ENCODE results near the gene NAPEPLD.

Gene NAPEPLD

DNA sequence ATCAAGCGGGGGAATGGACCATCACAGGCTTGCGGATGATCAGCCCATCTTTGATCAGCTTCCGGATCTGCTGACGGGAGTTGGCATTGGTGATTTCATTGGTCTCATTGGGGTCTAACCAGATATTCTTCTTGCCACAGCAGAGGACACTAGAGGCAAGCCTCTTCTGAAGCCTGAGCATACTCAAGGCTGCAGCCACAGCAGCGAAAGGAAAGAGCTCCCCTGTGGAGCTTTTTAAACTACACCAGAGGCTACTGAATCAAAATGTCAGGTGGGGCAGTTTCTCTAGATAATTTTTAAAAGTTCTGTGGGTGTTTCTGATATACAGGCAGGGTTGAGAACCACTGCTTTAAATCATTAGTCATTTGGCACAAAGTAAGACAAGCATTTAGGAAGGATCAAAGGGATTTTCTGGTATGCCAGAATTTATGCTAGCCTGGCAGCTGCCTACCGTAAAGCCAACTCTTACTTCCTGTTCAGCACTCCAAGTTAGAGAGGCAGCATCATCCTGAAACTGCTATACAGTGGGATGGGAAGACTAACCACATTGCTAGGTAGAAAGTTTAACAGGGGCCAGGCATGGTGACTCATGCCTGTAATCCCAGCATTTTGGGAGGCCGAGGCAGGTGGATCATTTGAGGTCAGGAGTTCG is 7.0 kb downstream of the NAPEPLD start:
- no peak overlapping the region for H4K8ac ChIP-seq (ENCODE audit: low read depth, low read length)
- no CpG with 5 or more reads among the region's 8 CpGs for WGBS (ENCODE audit: extremely low coverage, insufficient coverage, low lambda C conversion rate)
- H2BK5ac ChIP-seq (ENCODE audit: low read length): no peak overlapping the region
- peaks cover 2% of the 10 kb centered on the region for H3K79me1 ChIP-seq (ENCODE audit: low read length)
- no peak for DNase-seq
- no peak overlapping the region for H3K18ac ChIP-seq (ENCODE audit: low read length)
- no peak overlapping the region for H3K4me2 ChIP-seq (ENCODE audit: low read length)
- no peaks in the 10 kb centered on the region for H3K36me3 ChIP-seq (ENCODE audit: control insufficient read depth, insufficient read depth, low read length)
- H2BK120ac ChIP-seq (ENCODE audit: low read depth, low read length): no peak overlapping the region
- H3K4ac ChIP-seq (ENCODE audit: low read depth, low read length): no peak overlapping the region
- no peak overlapping the region for H2AK5ac ChIP-seq (ENCODE audit: low read length)
- no peak overlapping the region for H4K5ac ChIP-seq (ENCODE audit: low read length)
- no peak overlapping the region for H3K9ac ChIP-seq (ENCODE audit: low read length)
- H3K79me2 ChIP-seq (ENCODE audit: control insufficient read depth, insufficient read depth, low read length): peaks cover 6% of the 10 kb centered on the region
- peaks cover 3% of the 10 kb centered on the region for H3K4me1 ChIP-seq (ENCODE audit: control insufficient read depth, low read depth, low read length)
- no peaks in the 10 kb centered on the region for H3K27me3 ChIP-seq (ENCODE audit: insufficient read depth, low read length, poor library complexity)
- H2BK15ac ChIP-seq (replicated peaks; ENCODE audit: low read depth): no peak overlapping the region
- no peak overlapping the region for H3K23ac ChIP-seq (ENCODE audit: low read length)
- H3K27ac ChIP-seq (ENCODE audit: low read depth, low read length): no peak overlapping the region
- no peak overlapping the region for H3K56ac ChIP-seq (ENCODE audit: low read length)
- no peak overlapping the region for H3K4me3 ChIP-seq (ENCODE audit: low read length)

DNA sequence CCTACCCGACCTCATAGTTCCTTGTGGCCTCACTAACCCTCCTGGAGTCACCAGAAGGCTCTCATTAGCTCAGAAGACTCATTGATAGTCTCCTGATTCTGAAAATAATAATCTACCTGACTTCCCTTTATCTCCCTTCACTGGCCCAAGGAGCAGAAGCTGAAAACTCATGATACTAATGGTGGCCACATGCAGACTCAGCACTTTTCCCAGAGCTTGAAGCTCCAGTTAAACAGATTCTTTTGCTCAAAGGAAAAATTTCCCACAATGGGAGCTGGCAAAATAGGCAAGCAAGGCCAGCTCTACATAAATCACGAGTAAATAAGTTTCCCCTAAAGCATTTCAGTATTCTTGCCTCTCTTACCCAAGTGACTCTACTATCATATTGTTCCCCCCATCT is 8.2 kb downstream of the NAPEPLD start:
- no peak overlapping the region for H3K4me2 ChIP-seq (ENCODE audit: low read length)
- H4K5ac ChIP-seq (ENCODE audit: low read length): no peak overlapping the region
- H3K23ac ChIP-seq (ENCODE audit: low read length): no peak overlapping the region
- no peaks in the 10 kb centered on the region for H3K36me3 ChIP-seq (ENCODE audit: control insufficient read depth, insufficient read depth, low read length)
- peaks cover 2% of the 10 kb centered on the region for H3K79me2 ChIP-seq (ENCODE audit: control insufficient read depth, insufficient read depth, low read length)
- no peak overlapping the region for H2AK5ac ChIP-seq (ENCODE audit: low read length)
- H3K27ac ChIP-seq (ENCODE audit: low read depth, low read length): no peak overlapping the region
- H3K18ac ChIP-seq (ENCODE audit: low read length): no peak overlapping the region
- no peak overlapping the region for H3K4me3 ChIP-seq (ENCODE audit: low read length)
- no peak overlapping the region for H3K56ac ChIP-seq (ENCODE audit: low read length)
- no peak overlapping the region for H2BK15ac ChIP-seq (replicated peaks; ENCODE audit: low read depth)
- DNase-seq: no peak
- no CpG with 5 or more reads among the region's 2 CpGs for WGBS (ENCODE audit: extremely low coverage, insufficient coverage, low lambda C conversion rate)
- no peak overlapping the region for H3K9ac ChIP-seq (ENCODE audit: low read length)
- no peaks in the 10 kb centered on the region for H3K4me1 ChIP-seq (ENCODE audit: control insufficient read depth, low read depth, low read length)
- no peak overlapping the region for H2BK120ac ChIP-seq (ENCODE audit: low read depth, low read length)
- no peak overlapping the region for H2BK5ac ChIP-seq (ENCODE audit: low read length)
- no peak overlapping the region for H3K4ac ChIP-seq (ENCODE audit: low read depth, low read length)
- no peak overlapping the region for H4K8ac ChIP-seq (ENCODE audit: low read depth, low read length)
- H3K79me1 ChIP-seq (ENCODE audit: low read length): peaks cover 2% of the 10 kb centered on the region
- H3K27me3 ChIP-seq (ENCODE audit: insufficient read depth, low read length, poor library complexity): no peaks in the 10 kb centered on the region

DNA sequence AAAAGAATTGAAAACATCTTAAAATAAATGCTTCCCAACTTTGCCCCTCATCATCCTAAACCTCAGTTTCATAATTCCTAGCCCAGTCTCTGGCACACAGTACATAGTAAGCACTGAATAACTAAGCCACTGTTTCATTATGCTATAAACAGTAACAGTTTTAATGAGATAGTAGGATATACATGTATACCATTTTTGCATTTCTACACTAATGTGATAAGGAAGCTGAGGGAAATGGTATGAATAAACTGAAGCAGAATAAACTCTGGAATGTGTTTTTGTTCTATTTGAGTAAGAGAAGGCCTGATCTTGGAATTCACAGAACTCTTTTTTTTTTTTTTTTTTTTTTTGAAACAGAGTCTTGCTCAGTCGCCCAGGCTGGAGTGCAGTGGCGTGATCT is 8.8 kb downstream of the NAPEPLD start:
- Histone ChIP-seq H3K4me1 (ENCODE audit: control insufficient read depth, low read depth, low read length) (no peaks in the 10 kb centered on the region), H3K23ac (ENCODE audit: low read length) (no peak overlapping the region), H2BK5ac (ENCODE audit: low read length) (no peak overlapping the region), H2BK120ac (ENCODE audit: low read depth, low read length) (no peak overlapping the region), H4K8ac (ENCODE audit: low read depth, low read length) (no peak overlapping the region), H3K79me1 (ENCODE audit: low read length) (no peaks in the 10 kb centered on the region), H2AK5ac (ENCODE audit: low read length) (no peak overlapping the region), H3K79me2 (ENCODE audit: control insufficient read depth, insufficient read depth, low read length) (no peaks in the 10 kb centered on the region), H3K4ac (ENCODE audit: low read depth, low read length) (no peak overlapping the region), H4K5ac (ENCODE audit: low read length) (no peak overlapping the region), H3K36me3 (ENCODE audit: control insufficient read depth, insufficient read depth, low read length) (no peaks in the 10 kb centered on the region), H3K4me3 (ENCODE audit: low read length) (no peak overlapping the region), H2BK15ac (replicated peaks; ENCODE audit: low read depth) (no peak overlapping the region), H3K56ac (ENCODE audit: low read length) (no peak overlapping the region), H3K27ac (ENCODE audit: low read depth, low read length) (no peak overlapping the region), H3K9ac (ENCODE audit: low read length) (no peak overlapping the region), H3K4me2 (ENCODE audit: low read length) (no peak overlapping the region), H3K18ac (ENCODE audit: low read length) (no peak overlapping the region), H3K27me3 (ENCODE audit: insufficient read depth, low read length, poor library complexity) (no peaks in the 10 kb centered on the region)
- no CpG with 5 or more reads among the region's 2 CpGs for WGBS (ENCODE audit: extremely low coverage, insufficient coverage, low lambda C conversion rate)
- DNase-seq: no peak

GRCh38 chr7:103134836-103135554 is 13.9 kb downstream of the NAPEPLD start:
- H3K27ac ChIP-seq (ENCODE audit: low read depth, low read length): no peak overlapping the region
- H2AK5ac ChIP-seq (ENCODE audit: low read length): no peak overlapping the region
- H3K4me3 ChIP-seq (ENCODE audit: low read length): no peak overlapping the region
- no peak overlapping the region for H3K4ac ChIP-seq (ENCODE audit: low read depth, low read length)
- no peak overlapping the region for H3K4me2 ChIP-seq (ENCODE audit: low read length)
- H4K8ac ChIP-seq (ENCODE audit: low read depth, low read length): no peak overlapping the region
- peaks cover 5% of the 10 kb centered on the region for H3K79me1 ChIP-seq (ENCODE audit: low read length)
- no peak overlapping the region for H2BK5ac ChIP-seq (ENCODE audit: low read length)
- H3K79me2 ChIP-seq (ENCODE audit: control insufficient read depth, insufficient read depth, low read length): no peaks in the 10 kb centered on the region
- no peak overlapping the region for H2BK15ac ChIP-seq (replicated peaks; ENCODE audit: low read depth)
- H2BK120ac ChIP-seq (ENCODE audit: low read depth, low read length): no peak overlapping the region
- H3K56ac ChIP-seq (ENCODE audit: low read length): no peak overlapping the region
- no peak overlapping the region for H3K9ac ChIP-seq (ENCODE audit: low read length)
- H4K5ac ChIP-seq (ENCODE audit: low read length): no peak overlapping the region
- no peaks in the 10 kb centered on the region for H3K4me1 ChIP-seq (ENCODE audit: control insufficient read depth, low read depth, low read length)
- no peaks in the 10 kb centered on the region for H3K36me3 ChIP-seq (ENCODE audit: control insufficient read depth, insufficient read depth, low read length)
- H3K27me3 ChIP-seq (ENCODE audit: insufficient read depth, low read length, poor library complexity): no peaks in the 10 kb centered on the region
- no peak for DNase-seq
- WGBS (ENCODE audit: extremely low coverage, insufficient coverage, low lambda C conversion rate): no CpG with 5 or more reads among the region's 3 CpGs
- H3K23ac ChIP-seq (ENCODE audit: low read length): no peak overlapping the region
- H3K18ac ChIP-seq (ENCODE audit: low read length): no peak overlapping the region

GRCh38 chr7:103132995-103133688 is 15.8 kb downstream of the NAPEPLD start:
- no peak for DNase-seq
- no CpG with 5 or more reads among the region's 9 CpGs for WGBS (ENCODE audit: extremely low coverage, insufficient coverage, low lambda C conversion rate)
- H2AK5ac ChIP-seq (ENCODE audit: low read length): no peak overlapping the region

More at GRCh38 chr7:103132995-103133688, 15.8 kb downstream of the NAPEPLD start:
- Histone ChIP-seq H3K4ac (ENCODE audit: low read depth, low read length) (no peak overlapping the region), H3K23ac (ENCODE audit: low read length) (no peak overlapping the region), H3K4me1 (ENCODE audit: control insufficient read depth, low read depth, low read length) (no peaks in the 10 kb centered on the region), H3K4me3 (ENCODE audit: low read length) (no peak overlapping the region), H2BK120ac (ENCODE audit: low read depth, low read length) (no peak overlapping the region), H3K18ac (ENCODE audit: low read length) (no peak overlapping the region), H3K27ac (ENCODE audit: low read depth, low read length) (no peak overlapping the region), H3K56ac (ENCODE audit: low read length) (no peak overlapping the region), H2BK5ac (ENCODE audit: low read length) (no peak overlapping the region), H4K8ac (ENCODE audit: low read depth, low read length) (no peak overlapping the region), H3K4me2 (ENCODE audit: low read length) (no peak overlapping the region), H4K5ac (ENCODE audit: low read length) (no peak overlapping the region), H3K79me1 (ENCODE audit: low read length) (peaks cover 5% of the 10 kb centered on the region), H3K36me3 (ENCODE audit: control insufficient read depth, insufficient read depth, low read length) (no peaks in the 10 kb centered on the region), H3K79me2 (ENCODE audit: control insufficient read depth, insufficient read depth, low read length) (no peaks in the 10 kb centered on the region), H3K27me3 (ENCODE audit: insufficient read depth, low read length, poor library complexity) (no peaks in the 10 kb centered on the region), H3K9ac (ENCODE audit: low read length) (no peak overlapping the region), H2BK15ac (replicated peaks; ENCODE audit: low read depth) (no peak overlapping the region)

Data from mesendoderm (in vitro differentiated cells).